ENCODE measurements around the gene SRPK2. TPM values are rescaled to one million over a fixed set of nuclear protein-coding genes. Genes with fewer than 3 reads are reported as not detected.

Gene SRPK2
- total and polyA plus RNA-seq, 2 donors (not counting 1 experiment from before 2014, with no cell fraction given) = 15.2 to 108 TPM

GRCh38 chr7:105177026-105177425 lies 211.7 kb downstream of the SRPK2 start:
- Mint-ChIP-seq H3K27ac (no peak overlapping the region), H3K9me3 (ENCODE audit: insufficient read depth) (no peaks in the 10 kb centered on the region), H3K27me3 (no peaks in the 10 kb centered on the region), H3K4me3 (no peak overlapping the region), H3K4me1 (peaks cover 20% of the 10 kb centered on the region)
- no CpG with 5 or more reads among the region's 3 CpGs for WGBS (ENCODE audit: insufficient coverage)
- peaks cover 62% of the 10 kb centered on the region for H3K79me2 ChIP-seq (ENCODE audit: control insufficient read depth, insufficient read depth, low read length)
- no peak for ATAC-seq (ENCODE audit: low read depth)
- H3K9ac ChIP-seq (ENCODE audit: low read length) = no peak overlapping the region
- peaks cover 0 to 3% of the 10 kb centered on the region in 2 experiments for H3K36me3 ChIP-seq (replicated peaks in 1 of 2; ENCODE audit: control extremely low read depth in 1 of 2, control insufficient read depth in 1 of 2, extremely low read depth in 1 of 2, insufficient read depth in 2 of 2, low read length in 1 of 2)
- H3K9me3 ChIP-seq (ENCODE audit: control extremely low read depth in 1 of 3, control insufficient read depth in 2 of 3, insufficient read depth in 1 of 3, low read length in 2 of 3) = peaks cover 0 to 3% (median 0%) of the 10 kb centered on the region in 3 donors
- H3K27ac ChIP-seq (ENCODE audit: low read length in 2 of 2) = no peak overlapping the region
- H2AFZ ChIP-seq (ENCODE audit: insufficient read depth, low read depth, low read length, poor library complexity, severe bottlenecking) = no peak overlapping the region
- ChIA-PET CTCF (no interaction called here), POLR2A (no interaction called here)
- H3K4me2 ChIP-seq (replicated peaks; ENCODE audit: low read depth, low read length, poor library complexity, severe bottlenecking) = no peak overlapping the region
- intact Hi-C loops (cut with micrococcal nuclease) = no loop called here
- H3K4me3 ChIP-seq (ENCODE audit: control extremely low read depth in 1 of 5, extremely low read depth in 1 of 5, insufficient read depth in 1 of 5, low read depth in 2 of 5, low read length in 4 of 5) = no peak overlapping the region
- H4K20me1 ChIP-seq (ENCODE audit: control insufficient read depth, insufficient read depth, low read length, poor library complexity, severe bottlenecking) = peaks cover 44% of the 10 kb centered on the region
- TF ChIP-seq EZH2 (IDR thresholded peaks at IDR 0.05; ENCODE audit: borderline replicate concordance, insufficient read depth, low read depth, low read length, poor library complexity, severe bottlenecking) (no peak), CTCF (IDR thresholded peaks at IDR 0.05) (no peak)
- peaks cover 0 to 4% of the 10 kb centered on the region in 2 donors for H3K4me1 ChIP-seq (ENCODE audit: control insufficient read depth in 2 of 2, insufficient read depth in 2 of 2, low read length in 2 of 2)
- H3K27me3 ChIP-seq (replicated peaks in 1 of 4; ENCODE audit: control extremely low read depth in 1 of 4, control insufficient read depth in 3 of 4, insufficient read depth in 4 of 4, low read length in 3 of 4) = no peaks in the 10 kb centered on the region
- DNase-seq = no peak

DNA sequence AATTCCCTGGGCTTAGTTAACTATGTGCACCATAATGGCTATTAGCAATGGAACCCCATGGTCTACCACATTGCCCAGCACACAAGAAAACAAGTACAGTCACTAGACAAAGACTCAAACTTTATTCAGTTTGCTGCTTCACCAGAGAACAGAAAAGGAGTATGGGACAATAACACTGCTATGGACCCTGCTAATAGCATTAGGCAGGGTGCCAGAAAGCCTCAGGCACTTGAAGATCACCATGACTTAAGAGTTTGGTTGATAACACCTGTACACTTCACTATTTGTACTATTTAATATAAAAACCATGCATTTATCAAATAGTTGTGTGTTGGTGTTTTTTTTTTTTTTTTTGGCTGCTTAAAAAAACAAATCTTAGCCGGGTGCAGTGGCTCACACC lies 215.1 kb downstream of the SRPK2 start:
- ATAC-seq (ENCODE audit: low read depth) = no peak
- TF ChIP-seq EZH2 (IDR thresholded peaks at IDR 0.05; ENCODE audit: borderline replicate concordance, insufficient read depth, low read depth, low read length, poor library complexity, severe bottlenecking) = no peak
- TF ChIP-seq CTCF (IDR thresholded peaks at IDR 0.05) = no peak
- H3K79me2 ChIP-seq (ENCODE audit: control insufficient read depth, insufficient read depth, low read length) = peaks cover 39% of the 10 kb centered on the region

More for the DNA sequence above, 215.1 kb downstream of the SRPK2 start:
- no peak overlapping the region for H3K27ac Mint-ChIP-seq
- H3K36me3 ChIP-seq (replicated peaks in 1 of 2; ENCODE audit: control extremely low read depth in 1 of 2, control insufficient read depth in 1 of 2, extremely low read depth in 1 of 2, insufficient read depth in 2 of 2, low read length in 1 of 2) = peaks cover 0 to 4% of the 10 kb centered on the region in 2 experiments
- no peak overlapping the region for H3K4me3 Mint-ChIP-seq
- H3K4me1 ChIP-seq (ENCODE audit: control insufficient read depth in 2 of 2, insufficient read depth in 2 of 2, low read length in 2 of 2) = peaks cover 0 to 4% of the 10 kb centered on the region in 2 donors
- H3K27ac ChIP-seq (ENCODE audit: low read length in 2 of 2) = no peak overlapping the region
- H3K9ac ChIP-seq (ENCODE audit: low read length) = no peak overlapping the region
- no peaks in the 10 kb centered on the region for H3K27me3 Mint-ChIP-seq
- intact Hi-C loops (cut with micrococcal nuclease) = no loop called here
- H3K9me3 Mint-ChIP-seq (ENCODE audit: insufficient read depth) = no peaks in the 10 kb centered on the region
- WGBS (ENCODE audit: insufficient coverage) = no CpG with 5 or more reads among the region's 1 CpG
- H3K4me3 ChIP-seq (ENCODE audit: control extremely low read depth in 1 of 5, extremely low read depth in 1 of 5, insufficient read depth in 1 of 5, low read depth in 2 of 5, low read length in 4 of 5) = no peak overlapping the region
- no peak overlapping the region for H3K4me2 ChIP-seq (replicated peaks; ENCODE audit: low read depth, low read length, poor library complexity, severe bottlenecking)
- H3K4me1 Mint-ChIP-seq = peaks cover 17% of the 10 kb centered on the region
- no peak for DNase-seq
- no peaks in the 10 kb centered on the region for H3K9me3 ChIP-seq (ENCODE audit: control extremely low read depth in 1 of 3, control insufficient read depth in 2 of 3, insufficient read depth in 1 of 3, low read length in 2 of 3)
- H4K20me1 ChIP-seq (ENCODE audit: control insufficient read depth, insufficient read depth, low read length, poor library complexity, severe bottlenecking) = peaks cover 35% of the 10 kb centered on the region
- H3K27me3 ChIP-seq (replicated peaks in 1 of 4; ENCODE audit: control extremely low read depth in 1 of 4, control insufficient read depth in 3 of 4, insufficient read depth in 4 of 4, low read length in 3 of 4) = no peaks in the 10 kb centered on the region
- POLR2A ChIA-PET = no interaction called here
- no peak overlapping the region for H2AFZ ChIP-seq (ENCODE audit: insufficient read depth, low read depth, low read length, poor library complexity, severe bottlenecking)
- CTCF ChIA-PET = no interaction called here
